Measurements from ENCODE around the gene INPP5A. TPM values are rescaled to one million over a fixed set of nuclear protein-coding genes. Genes with fewer than 3 reads are reported as not detected.

The INPP5A gene
- total RNA-seq, 2 donors from 2014 or later = 20.7 to 26.7 TPM

GRCh38 chr10:132634241-132634946 is 96.8 kb downstream of the INPP5A start:
- Histone ChIP-seq H3K4me3 (ENCODE audit: low read length) (no peak overlapping the region), H3K27me3 (ENCODE audit: control insufficient read depth, insufficient read depth, low read length, poor library complexity, severe bottlenecking) (no peaks in the 10 kb centered on the region), H3K9ac (ENCODE audit: extremely low read depth, low read length, poor library complexity, severe bottlenecking) (no peak overlapping the region), H3K4me1 (ENCODE audit: control insufficient read depth, insufficient read depth, low read length) (no peaks in the 10 kb centered on the region), H3K36me3 (ENCODE audit: control insufficient read depth, insufficient read depth, low read length) (no peaks in the 10 kb centered on the region), H3K27ac (ENCODE audit: low read depth, low read length) (no peak overlapping the region), H3K9me3 (ENCODE audit: control insufficient read depth, low read length) (peaks cover 1% of the 10 kb centered on the region)
- Mint-ChIP-seq H3K27me3 (ENCODE audit: insufficient read depth) (peaks cover 4% of the 10 kb centered on the region), H3K36me3 (ENCODE audit: low read depth) (no peaks in the 10 kb centered on the region), H3K4me1 (no peaks in the 10 kb centered on the region), H3K4me3 (no peak overlapping the region), H3K27ac (no peak overlapping the region), H3K9me3 (no peaks in the 10 kb centered on the region)
- DNase-seq = peak; percentile 64
- 88 to 93% methylated on average over 15 to 22 of the region's 22 CpGs for WGBS, 2 experiments (ENCODE audit: insufficient coverage in 1 of 2, insufficient read length in 1 of 2)
- TF ChIP-seq, protein P1, sequence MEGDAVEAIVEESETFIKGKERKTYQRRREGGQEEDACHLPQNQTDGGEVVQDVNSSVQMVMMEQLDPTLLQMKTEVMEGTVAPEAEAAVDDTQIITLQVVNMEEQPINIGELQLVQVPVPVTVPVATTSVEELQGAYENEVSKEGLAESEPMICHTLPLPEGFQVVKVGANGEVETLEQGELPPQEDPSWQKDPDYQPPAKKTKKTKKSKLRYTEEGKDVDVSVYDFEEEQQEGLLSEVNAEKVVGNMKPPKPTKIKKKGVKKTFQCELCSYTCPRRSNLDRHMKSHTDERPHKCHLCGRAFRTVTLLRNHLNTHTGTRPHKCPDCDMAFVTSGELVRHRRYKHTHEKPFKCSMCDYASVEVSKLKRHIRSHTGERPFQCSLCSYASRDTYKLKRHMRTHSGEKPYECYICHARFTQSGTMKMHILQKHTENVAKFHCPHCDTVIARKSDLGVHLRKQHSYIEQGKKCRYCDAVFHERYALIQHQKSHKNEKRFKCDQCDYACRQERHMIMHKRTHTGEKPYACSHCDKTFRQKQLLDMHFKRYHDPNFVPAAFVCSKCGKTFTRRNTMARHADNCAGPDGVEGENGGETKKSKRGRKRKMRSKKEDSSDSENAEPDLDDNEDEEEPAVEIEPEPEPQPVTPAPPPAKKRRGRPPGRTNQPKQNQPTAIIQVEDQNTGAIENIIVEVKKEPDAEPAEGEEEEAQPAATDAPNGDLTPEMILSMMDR (conservative IDR thresholded peaks at IDR 0.05) = peak; percentile 59

GRCh38 chr10:132634947-132635271 is 97.3 kb downstream of the INPP5A start:
- Histone ChIP-seq H3K36me3 (ENCODE audit: control insufficient read depth, insufficient read depth, low read length) (no peaks in the 10 kb centered on the region), H3K4me3 (ENCODE audit: low read length) (no peak overlapping the region), H3K27me3 (ENCODE audit: control insufficient read depth, insufficient read depth, low read length, poor library complexity, severe bottlenecking) (no peaks in the 10 kb centered on the region), H3K27ac (ENCODE audit: low read depth, low read length) (no peak overlapping the region), H3K9me3 (ENCODE audit: control insufficient read depth, low read length) (peaks cover 4% of the 10 kb centered on the region), H3K9ac (ENCODE audit: extremely low read depth, low read length, poor library complexity, severe bottlenecking) (no peak overlapping the region), H3K4me1 (ENCODE audit: control insufficient read depth, insufficient read depth, low read length) (no peaks in the 10 kb centered on the region)
- no peak overlapping the region for H3K4me3 Mint-ChIP-seq
- peaks cover 4% of the 10 kb centered on the region for H3K27me3 Mint-ChIP-seq (ENCODE audit: insufficient read depth)
- no peak for DNase-seq
- H3K36me3 Mint-ChIP-seq (ENCODE audit: low read depth) = no peaks in the 10 kb centered on the region
- 94 to 98% methylated on average over 4 of the region's 4 CpGs for WGBS, 2 experiments (ENCODE audit: insufficient coverage in 1 of 2, insufficient read length in 1 of 2)
- H3K4me1 Mint-ChIP-seq = no peaks in the 10 kb centered on the region
- peaks cover 3% of the 10 kb centered on the region for H3K9me3 Mint-ChIP-seq
- TF ChIP-seq, protein P1 (conservative IDR thresholded peaks at IDR 0.05) = no peak
- no peak overlapping the region for H3K27ac Mint-ChIP-seq

- no peak for DNase-seq
- Mint-ChIP-seq H3K36me3 (ENCODE audit: low read depth) (no peaks in the 10 kb centered on the region), H3K27me3 (ENCODE audit: insufficient read depth) (peaks cover 2% of the 10 kb centered on the region), H3K4me3 (no peak overlapping the region), H3K4me1 (no peaks in the 10 kb centered on the region), H3K27ac (no peak overlapping the region), H3K9me3 (peaks cover 3% of the 10 kb centered on the region)
- Histone ChIP-seq H3K27ac (ENCODE audit: low read depth, low read length) (no peak overlapping the region), H3K4me1 (ENCODE audit: control insufficient read depth, insufficient read depth, low read length) (no peaks in the 10 kb centered on the region), H3K27me3 (ENCODE audit: control insufficient read depth, insufficient read depth, low read length, poor library complexity, severe bottlenecking) (no peaks in the 10 kb centered on the region), H3K9me3 (ENCODE audit: control insufficient read depth, low read length) (peaks cover 4% of the 10 kb centered on the region), H3K9ac (ENCODE audit: extremely low read depth, low read length, poor library complexity, severe bottlenecking) (no peak overlapping the region), H3K36me3 (ENCODE audit: control insufficient read depth, insufficient read depth, low read length) (no peaks in the 10 kb centered on the region), H3K4me3 (ENCODE audit: low read length) (no peak overlapping the region)
- TF ChIP-seq, protein P1 (conservative IDR thresholded peaks at IDR 0.05) = no peak
- 93 to 100% methylated on average over 2 to 9 of the region's 9 CpGs for WGBS, 2 experiments (ENCODE audit: insufficient coverage in 1 of 2, insufficient read length in 1 of 2)
Observed at GRCh38 chr10:132636358-132636757, 98.8 kb downstream of the INPP5A start.
